Measurements from ENCODE around the gene IL2RA.

DNA sequence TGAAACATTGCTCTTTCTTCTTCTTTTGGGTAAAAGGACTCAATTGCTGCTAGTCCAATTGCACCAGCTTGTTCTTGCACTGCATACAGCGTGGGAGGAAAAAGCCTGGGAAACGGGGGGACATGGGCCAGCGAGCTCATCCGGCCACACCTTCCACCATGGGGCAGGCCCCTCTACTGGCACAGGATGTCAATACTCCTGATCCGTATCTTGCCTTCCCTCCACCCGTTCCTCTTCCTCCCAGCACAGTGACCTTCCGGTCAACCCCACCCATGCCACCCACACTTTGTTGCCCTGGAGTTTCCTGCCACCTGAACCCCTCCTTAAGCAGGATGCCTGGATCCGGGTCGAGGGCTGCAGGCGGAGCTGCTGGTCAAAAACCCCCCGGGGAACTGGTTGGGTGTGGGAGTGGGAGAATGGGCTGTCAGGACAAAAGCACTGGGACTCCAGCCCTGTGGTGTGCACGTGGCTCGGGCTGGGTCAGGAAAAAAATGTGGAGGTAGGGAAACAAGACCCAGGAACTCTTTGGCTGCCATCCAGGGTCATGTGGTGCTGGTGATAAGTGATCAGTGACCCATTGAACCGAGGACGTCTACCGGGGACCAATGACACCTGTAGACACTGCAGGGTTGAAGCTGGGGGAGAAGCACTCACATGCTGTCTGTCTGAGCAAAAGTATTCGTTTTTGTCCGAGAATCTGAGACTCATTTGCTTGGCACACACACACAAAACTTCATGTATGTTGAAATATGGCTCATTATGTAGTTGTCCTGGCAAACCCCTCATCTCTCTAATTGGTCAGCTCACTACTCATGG is 8.1 kb downstream of the IL2RA start:
- TF ChIP-seq, protein P1, sequence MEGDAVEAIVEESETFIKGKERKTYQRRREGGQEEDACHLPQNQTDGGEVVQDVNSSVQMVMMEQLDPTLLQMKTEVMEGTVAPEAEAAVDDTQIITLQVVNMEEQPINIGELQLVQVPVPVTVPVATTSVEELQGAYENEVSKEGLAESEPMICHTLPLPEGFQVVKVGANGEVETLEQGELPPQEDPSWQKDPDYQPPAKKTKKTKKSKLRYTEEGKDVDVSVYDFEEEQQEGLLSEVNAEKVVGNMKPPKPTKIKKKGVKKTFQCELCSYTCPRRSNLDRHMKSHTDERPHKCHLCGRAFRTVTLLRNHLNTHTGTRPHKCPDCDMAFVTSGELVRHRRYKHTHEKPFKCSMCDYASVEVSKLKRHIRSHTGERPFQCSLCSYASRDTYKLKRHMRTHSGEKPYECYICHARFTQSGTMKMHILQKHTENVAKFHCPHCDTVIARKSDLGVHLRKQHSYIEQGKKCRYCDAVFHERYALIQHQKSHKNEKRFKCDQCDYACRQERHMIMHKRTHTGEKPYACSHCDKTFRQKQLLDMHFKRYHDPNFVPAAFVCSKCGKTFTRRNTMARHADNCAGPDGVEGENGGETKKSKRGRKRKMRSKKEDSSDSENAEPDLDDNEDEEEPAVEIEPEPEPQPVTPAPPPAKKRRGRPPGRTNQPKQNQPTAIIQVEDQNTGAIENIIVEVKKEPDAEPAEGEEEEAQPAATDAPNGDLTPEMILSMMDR (IDR thresholded peaks at IDR 0.05), result no peak
- TF ChIP-seq POLR2A (IDR thresholded peaks at IDR 0.05), result no peak
